Putamen (tissue), 1 donor: Measurements from ENCODE around the gene GPR137C.
A peak's percentile ranks its signal among the peaks of the same experiment; 100 is the strongest.

Experiments used
- DNase-seq: peaks from one replicate; pipeline ENCODE4 v3.0.0-alpha.2; 2016; ENCODE audit warnings: low spot score

GPR137C gene, protein sequence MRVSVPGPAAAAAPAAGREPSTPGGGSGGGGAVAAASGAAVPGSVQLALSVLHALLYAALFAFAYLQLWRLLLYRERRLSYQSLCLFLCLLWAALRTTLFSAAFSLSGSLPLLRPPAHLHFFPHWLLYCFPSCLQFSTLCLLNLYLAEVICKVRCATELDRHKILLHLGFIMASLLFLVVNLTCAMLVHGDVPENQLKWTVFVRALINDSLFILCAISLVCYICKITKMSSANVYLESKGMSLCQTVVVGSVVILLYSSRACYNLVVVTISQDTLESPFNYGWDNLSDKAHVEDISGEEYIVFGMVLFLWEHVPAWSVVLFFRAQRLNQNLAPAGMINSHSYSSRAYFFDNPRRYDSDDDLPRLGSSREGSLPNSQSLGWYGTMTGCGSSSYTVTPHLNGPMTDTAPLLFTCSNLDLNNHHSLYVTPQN

DNA sequence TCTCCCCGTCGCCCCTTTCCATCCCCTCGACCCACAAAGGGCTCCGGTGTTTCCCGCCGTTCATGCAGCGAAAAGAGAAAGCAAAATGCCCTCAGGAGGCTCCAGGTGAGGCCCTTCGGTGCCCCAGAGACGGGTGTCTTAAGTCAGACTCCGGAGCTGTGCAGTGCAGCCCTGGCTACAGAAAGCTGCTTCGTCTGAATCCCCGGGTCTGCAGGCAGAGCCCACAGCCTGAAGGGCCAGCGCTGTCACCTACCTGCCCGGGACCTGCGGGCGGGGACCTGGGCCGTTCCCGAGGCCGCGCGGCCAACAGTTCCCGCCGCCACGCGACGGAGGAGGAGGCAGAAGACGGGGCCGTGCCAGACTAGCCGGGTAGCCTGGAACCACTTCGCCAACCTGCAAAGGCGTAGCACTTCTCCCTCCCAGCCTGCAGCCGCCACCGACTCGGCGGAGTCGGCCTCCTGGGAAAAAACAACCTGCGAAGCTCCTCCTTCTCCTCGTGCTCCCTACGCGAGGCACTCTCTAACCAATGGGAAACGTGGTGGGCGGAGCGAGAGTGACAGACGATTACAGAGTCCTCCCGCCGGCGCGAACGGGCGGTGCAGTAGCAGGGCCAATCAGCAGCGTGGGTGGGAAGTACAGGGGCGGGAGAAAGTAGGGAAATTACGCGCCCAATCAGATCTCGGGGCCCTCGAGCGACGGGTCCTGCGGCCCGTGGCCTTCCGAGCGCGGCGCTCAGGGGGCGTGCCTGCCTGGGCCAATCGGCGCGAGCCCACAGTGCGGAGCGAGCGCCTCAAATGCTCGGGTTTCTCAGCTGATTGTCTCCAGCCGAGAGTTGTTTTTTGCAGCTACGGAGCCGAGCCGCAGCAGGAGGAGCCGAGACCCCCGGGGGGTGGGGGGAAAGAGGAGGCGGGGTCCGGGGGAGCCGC is at the start of gene GPR137C, which contains the start of gene TXNDC16:
TSS of gene GPR137C (plus strand) at position 774 of the 926 bp plus-strand sequence. CDS start 312 bp downstream, outside the sequence.
TSS of gene TXNDC16 (minus strand) at position 443 of the 926 bp plus-strand sequence. CDS start 8,948 bp downstream, outside the sequence.
- peak; percentile 100 for DNase-seq

- DNase-seq = no peak
Measured at GRCh38 chr14:52513249-52513648, 39.4 kb upstream of the GPR137C start.

- no peak for DNase-seq
Measured at GRCh38 chr14:52514046-52514811, 38.4 kb upstream of the GPR137C start.

DNA sequence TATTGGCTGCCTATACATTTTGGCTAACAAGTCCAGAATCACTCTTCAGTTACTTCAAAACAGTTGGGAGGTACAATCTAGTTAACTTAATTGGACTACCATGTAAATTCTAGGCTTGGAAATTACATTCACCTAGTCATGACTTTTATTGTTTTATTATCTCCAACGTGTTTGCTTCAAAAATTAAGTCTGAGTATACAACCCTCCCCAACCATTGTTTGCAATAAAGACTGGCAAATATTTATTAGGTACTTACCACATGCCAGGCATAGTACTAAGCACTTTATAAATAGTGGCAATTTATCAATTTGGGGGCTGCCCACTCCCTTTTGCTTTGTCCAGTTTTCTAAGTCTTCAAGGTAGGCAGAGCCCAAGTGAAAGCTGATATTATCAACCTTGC is 30.6 kb upstream of the GPR137C start:
- DNase-seq = no peak

GRCh38 chr14:52522581-52523345 is 29.9 kb upstream of the GPR137C start:
- no peak for DNase-seq

DNA sequence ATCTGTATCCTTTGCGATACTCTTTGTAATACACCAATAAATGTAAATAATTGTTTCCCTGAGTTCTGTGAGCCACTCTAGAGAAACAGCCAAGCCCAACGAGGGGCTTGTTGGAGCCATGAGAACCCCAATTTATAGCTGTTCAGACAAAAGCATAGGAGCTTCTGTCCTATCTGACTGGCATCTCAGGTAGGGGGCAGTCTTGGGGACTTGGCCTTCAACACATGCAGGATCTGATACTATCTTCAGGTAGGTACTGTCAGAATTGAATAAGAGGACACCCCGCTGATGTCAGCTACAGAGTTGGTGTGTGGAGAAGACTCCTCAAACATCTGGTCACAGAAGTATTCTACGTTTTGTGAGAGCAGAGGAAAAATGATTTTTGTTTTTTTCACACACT is 25.6 kb upstream of the GPR137C start:
- DNase-seq = no peak

DNA sequence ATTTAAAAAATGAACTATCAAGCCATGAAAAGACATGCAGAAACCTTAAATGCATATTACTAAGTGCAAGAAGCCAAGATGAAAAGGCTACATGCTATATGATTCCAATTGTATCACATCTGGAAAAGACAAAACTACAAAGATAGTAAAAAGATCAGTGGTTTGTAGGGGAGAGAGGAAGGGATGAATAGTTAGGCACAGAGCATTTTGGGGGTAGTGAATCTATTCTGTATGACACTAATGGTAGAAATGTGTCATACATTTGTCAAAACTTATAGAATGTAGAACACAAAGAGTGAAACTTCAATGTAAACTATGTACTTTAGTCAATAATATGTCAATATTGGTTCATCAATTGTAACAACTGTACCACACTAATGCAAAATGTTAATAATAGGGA is 21.2 kb upstream of the GPR137C start:
- no peak for DNase-seq

- DNase-seq = no peak
Measured at GRCh38 chr14:52536269-52536668, 16.4 kb upstream of the GPR137C start.

GRCh38 chr14:52538623-52539022 is 14.0 kb upstream of the GPR137C start:
- no peak for DNase-seq

DNA sequence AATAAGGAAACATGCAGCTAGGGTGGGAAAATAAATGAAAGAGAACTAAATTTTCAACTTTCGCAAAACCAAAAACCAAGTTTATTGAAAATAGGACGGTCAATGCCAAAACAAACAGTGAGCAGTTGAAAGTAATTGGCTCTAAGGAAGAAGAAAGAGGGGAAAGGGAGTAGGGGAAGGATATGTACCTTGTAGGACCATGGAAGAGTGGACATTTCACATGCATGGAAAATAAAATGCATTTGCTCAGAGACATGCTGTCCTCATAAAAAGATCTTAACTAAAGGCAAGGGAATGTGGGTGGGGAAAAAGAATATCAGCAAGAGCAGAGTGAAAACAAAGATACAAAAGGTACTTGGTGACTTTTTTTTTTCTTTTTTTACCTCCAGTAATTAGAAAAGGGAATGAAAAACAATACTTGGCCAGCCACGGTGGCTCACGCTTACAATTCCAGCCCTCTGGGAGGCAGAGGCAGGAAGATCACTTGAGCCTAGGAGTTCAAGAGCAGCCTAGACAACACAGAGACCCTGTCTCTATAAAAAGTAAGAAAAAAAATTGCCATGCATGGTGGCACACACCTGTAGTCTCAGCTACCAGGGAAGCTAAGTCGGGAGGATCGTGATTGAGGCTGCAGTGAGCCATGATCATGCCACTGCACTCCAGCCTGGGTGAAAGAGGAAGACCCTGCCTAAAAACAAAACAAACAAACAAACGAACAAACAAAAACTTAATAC is 6.9 kb upstream of the GPR137C start:
- no peak for DNase-seq

DNA sequence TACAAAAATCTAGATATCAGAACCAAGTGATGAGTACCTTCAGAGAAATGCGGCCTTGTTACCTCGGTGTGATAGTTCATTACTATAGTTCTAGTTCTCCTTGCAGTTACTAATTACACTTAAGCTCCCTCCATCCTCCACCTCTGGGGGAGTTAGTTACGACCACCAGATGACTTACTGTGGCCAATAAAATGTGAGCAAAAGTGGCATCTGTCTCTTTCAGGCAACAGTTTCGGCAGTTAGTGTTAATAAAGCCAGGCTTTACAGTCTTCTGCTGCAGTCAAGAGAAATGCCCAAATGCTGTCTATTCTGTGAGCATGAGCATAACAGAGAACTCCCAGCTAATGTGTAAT is 6.3 kb upstream of the GPR137C start:
- DNase-seq = no peak

- no peak for DNase-seq
Measured at GRCh38 chr14:52547027-52547426, 5.6 kb upstream of the GPR137C start.

- DNase-seq = no peak
Measured at GRCh38 chr14:52547526-52547925, 5.1 kb upstream of the GPR137C start.

DNA sequence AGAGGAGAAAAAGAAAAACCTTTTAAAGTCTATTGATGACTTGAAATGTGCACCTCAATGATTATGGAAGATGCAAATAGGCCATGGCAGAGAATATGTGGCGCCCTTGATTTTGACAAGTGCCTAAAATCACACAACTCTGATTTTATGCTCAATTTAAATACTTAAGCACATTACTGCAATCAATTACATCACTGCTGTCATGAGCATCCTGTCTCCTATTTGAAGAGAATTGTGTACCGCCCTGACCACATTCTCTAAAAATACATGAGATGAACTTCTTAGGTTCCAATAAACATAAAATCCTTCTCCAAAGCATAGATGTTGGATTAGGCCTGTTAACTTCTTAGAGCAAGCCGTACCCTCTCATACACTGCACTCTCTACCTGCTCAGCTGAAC is 2.0 kb upstream of the GPR137C start:
- no peak for DNase-seq

GRCh38 chr14:52551205-52551604 is 1.4 kb upstream of the GPR137C start:
- no peak for DNase-seq

DNA sequence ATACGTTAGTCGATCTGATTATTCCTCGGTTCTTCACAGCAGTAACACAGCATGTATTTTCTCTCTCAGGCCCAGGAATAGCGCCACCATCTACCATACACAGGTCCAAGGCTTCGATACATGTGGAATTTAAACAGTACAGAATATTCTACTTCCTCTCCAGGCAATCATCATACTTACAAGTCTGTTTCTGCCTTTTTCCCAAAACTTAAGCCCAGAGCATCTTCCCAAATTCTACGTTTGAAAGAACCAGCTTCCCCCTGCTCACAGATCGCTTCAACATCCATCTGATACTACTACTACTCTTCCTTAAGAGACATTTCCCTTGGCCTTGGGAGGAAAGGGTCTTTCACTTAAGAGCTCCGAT is 957 bp upstream of the GPR137C start:
- peak; percentile 51 for DNase-seq

- peak; percentile 19 for DNase-seq
Measured at GRCh38 chr14:52553002-52553670, 500 bp downstream of the GPR137C start.

DNA sequence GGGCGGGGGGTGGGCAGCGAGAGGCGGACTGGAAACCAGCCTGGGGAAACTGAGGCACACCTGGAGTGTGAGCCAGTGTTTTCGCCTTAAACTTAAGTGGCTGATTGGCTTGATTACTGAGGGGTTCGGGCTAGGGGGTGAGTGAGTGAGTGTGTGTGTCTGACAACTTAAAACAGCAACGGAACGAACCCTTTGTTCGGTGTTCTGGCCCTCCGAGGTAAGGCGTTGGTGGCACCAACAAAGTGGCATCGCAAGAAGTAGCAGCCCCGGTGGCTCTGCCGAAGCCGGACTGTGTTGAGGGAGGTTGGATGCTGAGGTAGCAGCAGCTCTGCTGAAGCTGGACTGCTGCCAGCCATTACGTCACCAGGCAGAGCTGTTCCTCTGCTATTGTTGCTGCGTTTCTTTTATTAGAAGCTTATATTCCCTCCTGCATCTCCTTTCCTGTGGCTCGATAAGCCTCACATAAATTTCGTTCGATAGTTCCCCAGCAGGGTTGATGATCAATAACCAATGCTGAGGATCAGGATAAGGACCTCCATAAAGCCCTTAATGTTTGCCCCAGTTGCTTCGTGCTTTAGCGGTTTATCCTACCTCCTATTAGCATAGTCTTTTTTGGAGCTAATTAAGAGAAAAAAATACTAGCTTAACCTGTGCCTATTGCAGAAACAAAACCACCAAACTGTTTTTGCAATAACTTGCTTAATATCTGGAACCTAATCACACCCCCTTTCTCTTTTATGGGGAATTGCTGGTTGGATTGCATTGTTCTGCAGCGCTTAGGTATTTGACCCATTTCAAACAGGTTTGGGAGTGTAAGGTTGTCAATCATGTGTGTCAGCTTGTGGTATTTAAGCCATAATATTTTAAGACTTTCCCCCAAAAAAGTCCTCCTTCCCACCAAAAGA is 1.3 kb downstream of the GPR137C start:
- DNase-seq = peak; percentile 88

DNA sequence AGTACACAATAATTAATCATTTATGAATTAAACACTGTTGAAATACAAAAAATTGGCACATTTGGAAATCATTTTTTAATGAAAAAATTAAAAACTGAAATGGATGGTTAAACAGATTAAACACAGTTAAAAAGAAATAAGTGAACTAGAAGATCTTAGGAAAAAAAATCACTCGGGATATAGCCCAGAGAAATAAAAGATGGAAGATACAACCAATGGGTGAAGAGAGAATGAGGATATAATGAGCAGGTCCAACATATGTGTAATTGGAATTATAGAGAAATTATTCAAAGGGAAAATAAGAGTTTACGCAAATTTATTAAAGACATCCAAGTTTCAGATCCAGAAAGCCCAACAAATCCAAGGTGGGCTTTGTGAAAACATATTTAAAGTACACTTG is 6.1 kb downstream of the GPR137C start:
- DNase-seq = no peak
